Neural cell (in vitro differentiated cells): ENCODE measurements around the gene POLD1. TPM values are rescaled to one million over a fixed set of nuclear protein-coding genes. Genes with fewer than 3 reads are reported as not detected.

Experiments
- H2AFZ ChIP-seq: fragments of 200-600, 300-800 bp; sonication (generic), shearing (Covaris generic); 2 replicates; pipeline ENCODE4 v1.6.0; 2014; ENCODE audit warnings: low read depth, mild to moderate bottlenecking, antibody characterized with exemption, low read length, moderate library complexity
- H3F3A ChIP-seq: fragments of 200-600 bp; shearing (Covaris generic); 2 replicates; pipeline ENCODE4 v1.6.1; 2016; ENCODE audit warnings: mild to moderate bottlenecking, moderate library complexity, mixed read lengths, antibody characterized with exemption, low read length; ENCODE audit not compliant: insufficient read depth, poor library complexity, severe bottlenecking
- H3K27ac ChIP-seq: fragments of 200-600, 300-800 bp; sonication (generic), shearing (Covaris generic); 2 replicates; pipeline ENCODE4 v1.5.1; 2014; ENCODE audit warnings: mild to moderate bottlenecking, low read length, moderate library complexity
- H3K27me3 ChIP-seq: fragments of 300-800, 200-600 bp; sonication (generic), shearing (Covaris generic); 2 replicates; pipeline ENCODE4 v1.6.0; 2014; ENCODE audit warnings: mild to moderate bottlenecking, low read depth, low read length, moderate library complexity; ENCODE audit not compliant: insufficient read depth
- H3K36me3 ChIP-seq: fragments of 300-800, 200-600 bp; sonication (generic), shearing (Covaris generic); 2 replicates; pipeline ENCODE4 v1.5.1; 2014; ENCODE audit warnings: mild to moderate bottlenecking, antibody characterized with exemption, low read length, moderate library complexity; ENCODE audit not compliant: insufficient read depth
- H3K4me2 ChIP-seq: fragments of 300-800, 200-600 bp; sonication (generic), shearing (Covaris generic); 2 replicates; pipeline ENCODE4 v1.6.0; 2014; ENCODE audit warnings: mild to moderate bottlenecking, low read length
- H3K4me3 ChIP-seq: fragments of 300-800, 200-600 bp; sonication (generic), shearing (Covaris generic); 2 replicates; pipeline ENCODE4 v1.5.1; 2014; ENCODE audit warnings: mild to moderate bottlenecking, low read length, moderate library complexity
- H3K79me2 ChIP-seq: fragments of 200-600 bp; shearing (Covaris generic); replicated peaks from 2 replicates; pipeline ENCODE4 v1.6.0; 2014; ENCODE audit warnings: mild to moderate bottlenecking, low read length, moderate library complexity; ENCODE audit not compliant: insufficient read depth
- H3K9ac ChIP-seq: fragments of 300-800, 200-600 bp; sonication (generic), shearing (Covaris generic); 2 replicates; pipeline ENCODE4 v1.6.1; 2016; ENCODE audit warnings: mild to moderate bottlenecking, low read length, mixed read lengths
- H3K9me2 ChIP-seq: fragments of 200-600 bp; shearing (Covaris generic); 2 replicates; pipeline ENCODE4 v1.6.1; 2016; ENCODE audit warnings: mild to moderate bottlenecking, low read length, mixed read lengths; ENCODE audit not compliant: insufficient read depth
- H3K9me3 ChIP-seq: fragments of 200-600, 300-800 bp; sonication (generic), shearing (Covaris generic); 2 replicates; pipeline ENCODE4 v1.6.1; 2016; ENCODE audit warnings: mild to moderate bottlenecking, mixed run types, low read length, moderate library complexity, mixed read lengths
- H4K20me1 ChIP-seq: fragments of 200-600 bp; shearing (Covaris generic); 2 replicates; pipeline ENCODE4 v1.6.1; 2016; ENCODE audit warnings: mild to moderate bottlenecking, mixed run types; ENCODE audit not compliant: insufficient read depth
- CTCF ChIP-seq: fragments of 450-650 bp; IDR thresholded peaks from 2 replicates; pipeline ENCODE4 v1.5.1; 2014; ENCODE audit warnings: antibody characterized with exemption, mild to moderate bottlenecking, moderate library complexity; ENCODE audit not compliant: poor library complexity, severe bottlenecking
- EP300 ChIP-seq: fragments of 450-650 bp; conservative IDR thresholded peaks from 2 replicates; pipeline ENCODE4 v1.6.1; 2014; ENCODE audit warnings: antibody characterized with exemption, mild to moderate bottlenecking, moderate library complexity; ENCODE audit not compliant: poor library complexity, severe bottlenecking
- EZH2 ChIP-seq: fragments of 200-600, 300-800 bp; shearing (Covaris generic), sonication (generic); IDR thresholded peaks from 2 replicates; pipeline ENCODE4 v1.6.1; 2014; ENCODE audit warnings: antibody characterized with exemption, low read length, borderline replicate concordance, mild to moderate bottlenecking; ENCODE audit not compliant: insufficient read depth, poor library complexity, severe bottlenecking
- MXI1 ChIP-seq: fragments of 450-650 bp; conservative IDR thresholded peaks from 2 replicates; pipeline ENCODE4 v1.6.1; 2014; ENCODE audit warnings: antibody characterized with exemption, mild to moderate bottlenecking; ENCODE audit not compliant: poor library complexity, severe bottlenecking
- POLR2AphosphoS5 ChIP-seq: IDR thresholded peaks from 2 replicates; pipeline ENCODE4 v1.6.1; 2012
- RAD21 ChIP-seq: fragments of 450-650 bp; conservative IDR thresholded peaks from 2 replicates; pipeline ENCODE4 v1.6.1; 2014; ENCODE audit warnings: antibody characterized with exemption, mild to moderate bottlenecking, moderate library complexity
- REST ChIP-seq: IDR thresholded peaks from 2 replicates; pipeline ENCODE4 v1.6.1; 2012; ENCODE audit warnings: borderline replicate concordance
- SMC3 ChIP-seq: fragments of 450-650 bp; conservative IDR thresholded peaks from 2 replicates; pipeline ENCODE4 v1.6.1; 2014; ENCODE audit warnings: antibody characterized with exemption, mild to moderate bottlenecking, moderate library complexity; ENCODE audit not compliant: poor library complexity
- TAF1 ChIP-seq: IDR thresholded peaks from 2 replicates; pipeline ENCODE4 v1.6.1; 2012; ENCODE audit warnings: low read depth
- polyA plus RNA-seq: library from polyadenylated mRNA; depleted of rRNA; stranded (reverse); fragments of >200 nt; gene quantifications from 2 replicates; pipeline ENCODE4 v1.2.3, GENCODE V29; 2014

Gene POLD1
- polyA plus RNA-seq, 1 donor from 2014 or later: 13.1 TPM

GRCh38 chr19:50419022-50419579 is 35.0 kb downstream of the POLD1 start:
- Histone ChIP-seq H3K9me2 (no peaks in the 10 kb centered on the region), H3K79me2 (no peaks in the 10 kb centered on the region), H3K27ac (no peak overlapping the region), H3K4me3 (no peak overlapping the region), H3K4me2 (no peak overlapping the region), H3K27me3 (peaks cover 14% of the 10 kb centered on the region), H3K9ac (no peak overlapping the region), H3K9me3 (no peaks in the 10 kb centered on the region), H3K36me3 (no peaks in the 10 kb centered on the region), H4K20me1 (no peaks in the 10 kb centered on the region), H3F3A (no peaks in the 10 kb centered on the region), H2AFZ (no peak overlapping the region)
- TF ChIP-seq EP300 (no peak), POLR2AphosphoS5 (no peak), SMC3 (no peak), REST (no peak), TAF1 (no peak), RAD21 (no peak), MXI1 (no peak)

GRCh38 chr19:50419580-50420035 is 35.5 kb downstream of the POLD1 start:
- no peak overlapping the region for H3K4me2 ChIP-seq
- no peak overlapping the region for H3K4me3 ChIP-seq

More at GRCh38 chr19:50419580-50420035, 35.5 kb downstream of the POLD1 start:
- H3K27me3 ChIP-seq: peaks cover 14% of the 10 kb centered on the region
- no peak for TF ChIP-seq RAD21
- TF ChIP-seq MXI1: no peak
- TF ChIP-seq EZH2: no peak
- no peak for TF ChIP-seq SMC3
- TF ChIP-seq CTCF: no peak
- no peak for TF ChIP-seq EP300
- TF ChIP-seq POLR2AphosphoS5: no peak
- no peak for TF ChIP-seq REST
- TF ChIP-seq TAF1: no peak
- H3K27ac ChIP-seq: no peak overlapping the region
- H4K20me1 ChIP-seq: no peaks in the 10 kb centered on the region
- no peaks in the 10 kb centered on the region for H3F3A ChIP-seq
- no peaks in the 10 kb centered on the region for H3K36me3 ChIP-seq
- H3K9me2 ChIP-seq: no peaks in the 10 kb centered on the region
- no peaks in the 10 kb centered on the region for H3K79me2 ChIP-seq
- H3K9me3 ChIP-seq: no peaks in the 10 kb centered on the region
- no peak overlapping the region for H3K9ac ChIP-seq
- no peak overlapping the region for H2AFZ ChIP-seq
